ENCODE measurements around the gene LIM2. TPM values are rescaled to one million over a fixed set of nuclear protein-coding genes. Genes with fewer than 3 reads are reported as not detected.

The LIM2 gene
- total RNA-seq, 1 donor from 2014 or later, result not detected

DNA sequence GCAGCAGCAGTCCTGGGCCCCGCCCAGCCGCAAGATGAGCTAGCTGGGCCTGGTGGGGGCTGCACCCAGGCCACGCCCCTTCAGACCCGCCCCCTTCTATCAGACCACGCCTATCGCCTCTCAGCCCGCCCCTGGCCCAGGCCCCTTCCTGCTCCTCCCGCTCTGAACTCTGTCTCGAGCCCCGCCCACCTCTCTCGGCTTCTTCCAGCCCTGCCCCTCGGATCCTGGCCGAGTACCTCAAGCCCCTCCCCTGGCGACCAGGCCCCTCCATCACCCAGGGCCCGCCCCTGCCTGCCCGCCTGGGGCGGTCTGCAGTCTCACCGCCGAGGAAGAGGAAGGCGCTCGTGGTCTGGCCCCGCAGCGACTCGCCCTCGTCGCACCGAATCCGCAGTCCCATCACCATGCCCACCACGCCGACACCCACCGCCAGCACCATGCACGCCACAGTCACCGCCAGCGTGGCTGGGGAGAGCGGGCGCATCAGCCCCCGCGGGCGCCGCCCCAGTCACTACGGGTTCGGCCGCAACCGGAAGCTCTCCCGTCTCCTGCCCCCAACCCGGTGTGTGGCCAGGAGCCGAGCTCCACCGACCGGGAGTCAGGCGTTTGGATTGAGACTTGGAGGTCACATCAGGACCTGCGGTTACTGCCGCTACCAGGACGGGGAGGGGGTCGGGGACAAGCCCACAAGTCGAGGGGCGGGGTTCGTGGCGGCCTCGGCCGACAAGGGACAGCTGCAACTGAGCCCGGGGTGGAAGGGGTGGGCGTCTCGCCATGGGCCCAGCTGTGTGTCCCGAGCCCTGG lies 20.0 kb downstream of the LIM2 start:
- no peaks in the 10 kb centered on the region for H3K9me3 Mint-ChIP-seq
- H3K4me3 Mint-ChIP-seq, result peak overlapping the region; percentile 98
- intact Hi-C loops (cut with micrococcal nuclease), result loop anchor here (1.0 to 5.0 kb wide), 9 partner anchors 8 to 1039 kb away; partner anchors contain the start of genes CTU1 and KCNC3

DNA sequence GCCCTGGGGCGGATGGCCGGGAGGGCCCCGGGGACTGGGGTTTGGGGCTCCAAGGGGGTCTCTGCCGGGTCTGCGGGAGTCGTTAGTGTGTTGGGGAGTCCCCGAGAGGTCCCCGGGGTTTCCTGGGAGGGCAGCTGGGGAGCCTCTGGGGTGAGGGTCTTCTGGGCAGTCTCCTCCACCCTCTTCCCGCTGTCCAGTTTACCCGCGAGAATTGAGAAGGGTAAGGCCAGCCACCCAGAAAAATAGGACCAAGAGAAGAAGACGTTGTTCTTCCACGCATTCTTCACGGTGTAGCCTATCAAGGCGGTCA lies 20.6 kb downstream of the LIM2 start:
- Mint-ChIP-seq H3K4me3 (peak overlapping the region; percentile 98), H3K36me3 (ENCODE audit: low read depth) (peaks cover 32% of the 10 kb centered on the region), H3K27me3 (ENCODE audit: insufficient read depth) (no peaks in the 10 kb centered on the region), H3K9me3 (no peaks in the 10 kb centered on the region), H3K27ac (peak overlapping the region; percentile 96), H3K4me1 (ENCODE audit: low read depth) (peaks cover 68% of the 10 kb centered on the region)
- intact Hi-C loops (cut with micrococcal nuclease), result loop anchor here (1.0 to 5.0 kb wide), 9 partner anchors 8 to 1038 kb away; partner anchors contain the start of genes CTU1 and KCNC3
- no peak for DNase-seq (ENCODE audit: low spot score)

More for the DNA sequence above, 20.0 kb downstream of the LIM2 start:
- peak; percentile 95 for DNase-seq (ENCODE audit: low spot score)
- no peaks in the 10 kb centered on the region for H3K27me3 Mint-ChIP-seq (ENCODE audit: insufficient read depth)
- peaks cover 68% of the 10 kb centered on the region for H3K4me1 Mint-ChIP-seq (ENCODE audit: low read depth)
- H3K27ac Mint-ChIP-seq, result peak overlapping the region; percentile 96
- peaks cover 29% of the 10 kb centered on the region for H3K36me3 Mint-ChIP-seq (ENCODE audit: low read depth)

DNA sequence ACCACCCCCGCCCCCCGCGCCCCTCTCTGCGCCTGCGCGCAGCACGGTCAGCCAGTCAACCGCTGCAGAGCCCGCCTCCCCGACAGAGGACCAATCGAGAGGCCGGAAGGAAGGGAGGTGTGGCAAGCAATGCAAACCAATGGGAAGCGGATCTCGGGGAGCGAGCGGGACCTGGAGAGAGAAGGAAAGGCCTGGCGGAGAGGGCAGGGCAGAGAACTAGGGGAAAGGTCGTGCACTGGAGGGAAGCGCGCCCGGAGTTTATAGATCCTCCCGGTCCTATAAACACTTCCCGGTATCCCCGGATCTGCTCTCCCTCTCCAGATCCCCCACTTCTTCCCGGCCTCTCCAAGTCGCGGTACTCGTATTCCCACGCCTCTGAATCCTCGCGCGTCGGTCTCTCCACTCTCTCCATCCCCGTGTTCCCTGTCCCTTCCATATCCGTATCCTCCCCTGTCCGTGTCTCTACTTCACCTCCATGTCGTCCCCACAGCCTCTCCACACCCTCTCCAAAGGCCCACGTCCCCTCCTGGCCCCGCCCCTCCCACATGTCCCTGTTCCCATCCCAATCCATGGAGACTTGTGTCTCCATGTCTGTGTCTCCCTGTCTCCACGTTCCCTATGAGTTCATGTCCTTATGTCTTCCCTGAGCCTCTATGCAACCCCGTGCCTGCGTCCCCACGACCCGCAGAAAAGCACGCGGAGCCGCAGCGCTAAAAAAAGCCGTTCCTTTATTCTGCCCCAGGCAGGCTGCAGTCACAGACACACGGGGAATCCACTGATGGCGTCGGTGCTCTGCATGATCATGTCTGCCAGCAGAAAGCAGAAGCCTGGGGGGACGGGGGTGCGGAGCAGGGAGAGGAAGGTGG lies 21.2 kb downstream of the LIM2 start:
- Mint-ChIP-seq H3K4me3 (peak overlapping the region; percentile 98), H3K9me3 (no peaks in the 10 kb centered on the region), H3K27me3 (ENCODE audit: insufficient read depth) (no peaks in the 10 kb centered on the region), H3K36me3 (ENCODE audit: low read depth) (peaks cover 34% of the 10 kb centered on the region), H3K4me1 (ENCODE audit: low read depth) (peaks cover 66% of the 10 kb centered on the region), H3K27ac (peak overlapping the region; percentile 96)
- DNase-seq (ENCODE audit: low spot score), result peak; percentile 92
- intact Hi-C loops (cut with micrococcal nuclease), result loop anchor here (1.0 to 5.0 kb wide), 9 partner anchors 9 to 1038 kb away; partner anchors contain the start of genes CTU1 and KCNC3

DNA sequence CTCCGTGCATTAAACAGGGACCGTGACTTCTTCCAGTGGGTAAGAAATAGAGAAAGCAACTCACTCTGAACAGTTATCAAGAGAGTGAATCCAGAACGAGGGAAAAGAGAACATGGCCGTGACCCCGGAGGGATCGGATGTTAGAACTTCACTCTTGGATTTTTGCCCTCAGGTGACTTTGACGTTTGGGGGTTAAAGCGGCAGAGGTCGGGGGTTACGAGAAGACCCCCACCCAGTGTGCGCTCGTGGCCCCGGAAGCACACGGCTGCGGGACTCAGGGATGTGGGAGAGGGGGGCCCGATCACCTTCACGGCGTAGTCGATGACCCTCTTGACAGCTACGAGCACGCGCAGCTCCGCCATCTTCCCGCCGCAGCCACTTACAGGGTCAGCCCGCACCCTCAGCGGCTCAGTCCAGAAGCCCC lies 21.8 kb downstream of the LIM2 start, which contains the start of gene ETFB:
TSS of gene ETFB (minus strand) at position 424 of the 424 bp plus-strand sequence. CDS start at position 362, 62 bp downstream.
- H3K36me3 Mint-ChIP-seq (ENCODE audit: low read depth), result peaks cover 31% of the 10 kb centered on the region
- H3K4me1 Mint-ChIP-seq (ENCODE audit: low read depth), result peaks cover 60% of the 10 kb centered on the region
- no peak for DNase-seq (ENCODE audit: low spot score)
- intact Hi-C loops (cut with micrococcal nuclease), result loop anchor here (2.0 to 5.0 kb wide), 2 partner anchors 41 to 1037 kb away; partner anchors contain the start of gene KCNC3
- H3K27ac Mint-ChIP-seq, result peak within 1 kb of the TSS; percentile 96
- H3K27me3 Mint-ChIP-seq (ENCODE audit: insufficient read depth), result no peaks in the 10 kb centered on the region
- peak within 1 kb of the TSS; percentile 98 for H3K4me3 Mint-ChIP-seq
- no peaks in the 10 kb centered on the region for H3K9me3 Mint-ChIP-seq

DNA sequence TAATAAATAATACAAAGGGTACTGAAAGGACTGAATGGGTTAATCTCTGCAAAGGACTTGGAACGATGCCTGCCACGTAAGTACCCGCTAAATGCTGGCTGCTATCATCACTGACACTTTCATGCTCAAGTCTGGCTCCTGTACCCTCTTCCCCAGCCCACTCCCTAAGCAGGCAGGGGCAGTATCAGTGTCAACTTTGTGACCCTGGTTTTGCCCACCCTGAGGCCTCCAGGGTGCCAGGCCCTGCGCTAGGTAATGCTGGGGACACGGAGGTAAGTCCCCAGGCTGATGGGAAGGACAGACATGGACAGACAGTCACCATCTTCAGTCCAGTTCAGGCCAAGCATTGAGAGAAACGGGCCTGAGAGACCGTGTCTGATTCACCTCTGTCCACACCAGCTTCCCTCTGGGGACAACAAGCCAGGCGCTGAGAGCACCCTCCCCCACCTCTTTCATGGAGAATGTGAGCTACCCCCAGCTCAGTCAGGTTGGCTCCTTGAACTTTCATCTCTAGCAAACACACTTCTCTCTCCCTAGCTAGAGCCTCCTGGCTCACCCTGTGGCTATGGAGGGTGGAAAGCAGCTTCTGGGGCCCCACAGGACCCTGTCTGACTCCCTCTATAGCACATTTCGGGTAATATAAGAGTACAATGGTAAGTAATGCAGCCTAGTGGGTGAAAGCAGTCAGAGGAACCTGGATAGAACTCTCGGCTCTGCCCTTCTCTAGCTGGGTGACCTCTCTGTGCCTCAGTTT lies 22.4 kb downstream of the LIM2 start:
- DNase-seq (ENCODE audit: low spot score), result no peak
- intact Hi-C loops (cut with micrococcal nuclease), result loop anchor here (5.0 kb wide), 1 partner anchor 42 kb away; no protein-coding TSS in a partner anchor
- Mint-ChIP-seq H3K4me1 (ENCODE audit: low read depth) (peaks cover 54% of the 10 kb centered on the region), H3K9me3 (no peaks in the 10 kb centered on the region), H3K27me3 (ENCODE audit: insufficient read depth) (no peaks in the 10 kb centered on the region), H3K27ac (peak overlapping the region; percentile 96), H3K4me3 (peak overlapping the region; percentile 98), H3K36me3 (ENCODE audit: low read depth) (peaks cover 26% of the 10 kb centered on the region)

DNA sequence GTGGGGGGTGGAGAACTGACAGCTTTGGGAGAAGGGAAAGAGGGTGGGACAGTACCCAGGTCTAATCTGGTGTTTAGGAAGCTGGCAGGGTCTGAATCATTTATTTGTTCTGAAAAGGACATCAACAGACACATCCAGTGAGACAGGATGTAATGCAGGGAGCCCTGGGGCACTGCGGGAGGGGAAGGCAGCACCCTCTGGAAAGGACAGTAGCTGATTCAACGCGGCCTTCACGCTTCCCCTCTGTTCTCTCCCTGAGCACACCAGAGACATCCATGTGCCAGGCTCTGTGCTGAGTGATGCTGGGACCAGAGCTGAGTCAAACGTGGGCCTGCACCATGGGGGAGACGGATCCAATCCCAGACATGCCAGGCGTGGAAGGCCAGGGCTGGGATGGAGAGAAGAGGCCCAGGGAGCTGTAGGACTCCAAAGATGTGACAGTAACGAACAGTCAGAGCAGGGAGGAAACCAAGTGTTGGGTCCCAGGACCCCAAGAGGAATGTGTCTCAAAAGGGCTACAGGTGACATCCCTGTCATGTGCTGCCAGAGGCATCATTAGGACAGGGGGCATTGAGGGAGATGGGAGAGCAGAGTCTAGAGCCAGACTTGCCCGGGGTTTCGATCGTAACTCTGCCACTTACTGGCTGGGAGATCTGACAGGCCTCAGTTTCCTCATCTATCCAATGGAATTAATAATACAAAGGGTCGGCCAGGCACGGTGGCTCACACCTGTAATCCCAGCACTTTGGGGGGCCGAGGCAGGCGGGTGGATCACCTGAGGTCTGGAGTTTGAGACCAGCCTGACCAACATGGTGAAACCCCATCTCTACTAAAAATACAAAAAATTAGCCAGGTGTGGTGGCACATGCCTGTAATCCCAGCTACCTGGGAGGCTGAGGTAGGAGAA lies 23.3 kb downstream of the LIM2 start:
- H3K4me3 Mint-ChIP-seq, result peak overlapping the region; percentile 75
- H3K27ac Mint-ChIP-seq, result peak overlapping the region; percentile 76
- peaks cover 23% of the 10 kb centered on the region for H3K36me3 Mint-ChIP-seq (ENCODE audit: low read depth)
- no peak for DNase-seq (ENCODE audit: low spot score)
- intact Hi-C loops (cut with micrococcal nuclease), result loop anchor here (5.0 kb wide), 1 partner anchor 43 kb away; no protein-coding TSS in a partner anchor
- no peaks in the 10 kb centered on the region for H3K9me3 Mint-ChIP-seq
- no peaks in the 10 kb centered on the region for H3K27me3 Mint-ChIP-seq (ENCODE audit: insufficient read depth)
- peaks cover 52% of the 10 kb centered on the region for H3K4me1 Mint-ChIP-seq (ENCODE audit: low read depth)

DNA sequence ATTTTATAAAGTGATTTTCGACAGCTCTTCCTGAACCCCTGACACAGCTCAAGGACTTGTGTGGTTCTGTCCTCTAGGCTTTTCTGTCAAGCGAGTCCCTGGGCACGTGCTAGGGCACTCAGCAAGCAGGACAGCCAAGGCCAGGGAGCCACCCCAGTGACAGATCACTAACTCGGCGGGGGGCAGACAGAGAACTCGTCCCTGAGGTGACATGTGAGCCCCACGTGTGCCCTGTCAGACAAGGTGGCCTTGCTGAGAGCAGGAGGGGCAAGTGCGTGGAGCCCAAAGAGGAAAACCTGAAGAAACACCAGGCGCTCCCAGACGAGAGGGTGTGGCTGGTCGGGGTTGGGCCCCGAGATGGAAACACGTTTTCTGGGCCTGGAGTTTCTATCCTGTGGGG lies 26.5 kb downstream of the LIM2 start:
- no peak for DNase-seq (ENCODE audit: low spot score)
- no peak overlapping the region for H3K4me3 Mint-ChIP-seq
- peaks cover 52% of the 10 kb centered on the region for H3K4me1 Mint-ChIP-seq (ENCODE audit: low read depth)
- H3K36me3 Mint-ChIP-seq (ENCODE audit: low read depth), result peaks cover 25% of the 10 kb centered on the region
- intact Hi-C loops (cut with micrococcal nuclease), result no loop called here
- H3K9me3 Mint-ChIP-seq, result no peaks in the 10 kb centered on the region
- no peaks in the 10 kb centered on the region for H3K27me3 Mint-ChIP-seq (ENCODE audit: insufficient read depth)
- H3K27ac Mint-ChIP-seq, result no peak overlapping the region

DNA sequence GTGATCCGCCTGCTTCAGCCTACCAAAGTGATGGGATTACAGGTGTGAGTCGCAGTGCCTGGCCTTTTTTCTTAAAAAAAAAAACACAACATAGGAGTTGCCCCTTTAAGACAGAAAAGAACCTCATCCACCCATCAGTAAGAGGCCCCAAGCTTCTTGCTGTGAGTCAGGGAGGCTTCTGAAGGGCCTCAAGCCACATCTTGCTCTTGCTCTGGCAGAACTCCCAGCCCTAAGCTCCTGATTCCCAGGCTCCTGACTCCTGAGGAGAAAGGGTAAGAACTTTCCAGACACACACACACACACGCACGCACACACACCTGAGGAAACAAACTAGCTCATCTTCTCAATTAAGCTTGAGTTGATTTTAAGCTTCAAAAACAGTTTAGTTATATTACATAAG lies 28.5 kb downstream of the LIM2 start:
- Mint-ChIP-seq H3K4me3 (no peak overlapping the region), H3K36me3 (ENCODE audit: low read depth) (peaks cover 29% of the 10 kb centered on the region), H3K27ac (peak overlapping the region; percentile 52), H3K4me1 (ENCODE audit: low read depth) (peaks cover 53% of the 10 kb centered on the region), H3K9me3 (no peaks in the 10 kb centered on the region), H3K27me3 (ENCODE audit: insufficient read depth) (no peaks in the 10 kb centered on the region)
- no peak for DNase-seq (ENCODE audit: low spot score)
- intact Hi-C loops (cut with micrococcal nuclease), result no loop called here

DNA sequence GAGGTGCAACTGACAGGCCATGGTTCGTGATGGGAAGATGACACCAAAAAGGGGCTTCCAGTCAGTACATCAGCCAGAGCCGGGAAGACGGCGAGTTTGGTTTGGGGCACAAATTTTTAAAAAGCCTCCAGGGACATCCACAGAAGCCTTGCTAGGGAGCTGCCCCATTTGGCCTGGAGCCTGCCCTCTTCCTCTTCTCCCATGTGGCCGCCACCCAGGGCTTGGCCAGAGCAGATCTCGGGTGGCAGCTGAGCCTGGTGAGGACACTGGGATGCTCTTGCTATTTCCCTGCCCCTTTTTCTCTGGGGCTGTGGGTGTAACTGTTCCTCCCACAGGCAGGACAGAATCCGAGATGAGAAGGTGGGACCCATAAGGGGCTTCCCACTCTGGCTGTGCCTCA lies 29.8 kb downstream of the LIM2 start:
- intact Hi-C loops (cut with micrococcal nuclease), result no loop called here
- DNase-seq (ENCODE audit: low spot score), result no peak
- H3K36me3 Mint-ChIP-seq (ENCODE audit: low read depth), result peaks cover 21% of the 10 kb centered on the region
- peaks cover 40% of the 10 kb centered on the region for H3K4me1 Mint-ChIP-seq (ENCODE audit: low read depth)
- no peak overlapping the region for H3K4me3 Mint-ChIP-seq
- H3K27me3 Mint-ChIP-seq (ENCODE audit: insufficient read depth), result no peaks in the 10 kb centered on the region
- no peaks in the 10 kb centered on the region for H3K9me3 Mint-ChIP-seq
- peak overlapping the region; percentile 34 for H3K27ac Mint-ChIP-seq

DNA sequence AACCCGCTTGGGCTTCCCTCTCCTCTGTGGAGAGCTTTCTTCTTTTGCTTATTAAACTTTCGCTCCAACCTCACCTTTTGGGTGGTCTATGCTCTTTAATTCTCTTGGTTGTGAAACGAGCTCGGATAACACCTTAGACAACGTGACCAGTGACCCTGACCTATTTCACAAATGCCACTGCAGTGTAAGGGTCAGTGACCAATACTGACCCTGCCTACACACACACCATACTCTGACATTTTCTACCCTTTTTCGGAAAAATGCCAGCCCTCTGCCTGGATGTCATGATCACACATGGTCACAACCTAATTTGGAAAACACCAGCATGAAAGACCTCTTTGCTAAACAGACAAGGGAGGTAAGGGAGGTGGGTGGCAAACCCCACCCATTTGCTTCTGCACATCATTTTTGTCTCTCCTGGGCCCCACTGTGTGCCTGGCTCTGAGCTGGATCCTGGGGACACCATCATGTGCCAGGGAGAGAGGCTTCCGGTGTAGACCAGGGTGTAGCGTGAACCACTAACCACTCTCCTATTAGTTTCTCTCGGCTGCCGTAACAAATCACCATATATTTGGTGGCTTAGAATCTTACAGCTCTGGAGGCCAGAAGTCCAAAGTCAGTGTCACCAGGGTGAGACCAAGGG lies 31.5 kb downstream of the LIM2 start:
- Mint-ChIP-seq H3K27ac (peak overlapping the region; percentile 12), H3K9me3 (no peaks in the 10 kb centered on the region), H3K27me3 (ENCODE audit: insufficient read depth) (no peaks in the 10 kb centered on the region), H3K36me3 (ENCODE audit: low read depth) (peaks cover 26% of the 10 kb centered on the region), H3K4me3 (no peak overlapping the region), H3K4me1 (ENCODE audit: low read depth) (peaks cover 28% of the 10 kb centered on the region)
- intact Hi-C loops (cut with micrococcal nuclease), result no loop called here
- DNase-seq (ENCODE audit: low spot score), result no peak

DNA sequence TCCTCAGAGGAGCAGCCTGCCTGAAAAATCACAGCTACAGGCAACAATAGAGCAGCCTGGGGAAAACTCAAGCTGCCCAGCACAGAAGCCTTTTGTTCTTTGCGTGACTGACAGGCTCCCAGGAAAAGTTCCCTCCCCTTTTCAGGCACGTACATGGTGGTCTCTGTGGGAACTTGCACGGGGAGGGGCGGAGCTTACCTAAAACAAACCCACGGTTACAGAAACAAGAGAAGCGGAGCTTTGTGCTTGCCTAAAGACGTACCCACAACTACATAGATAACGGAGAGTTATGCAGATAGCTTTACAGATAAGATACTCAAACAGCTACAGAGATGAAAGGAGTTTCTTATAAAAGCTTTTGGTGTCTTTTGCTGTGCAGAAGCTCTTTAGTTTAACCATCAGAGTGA lies 33.0 kb downstream of the LIM2 start:
- Mint-ChIP-seq H3K4me3 (no peak overlapping the region), H3K36me3 (ENCODE audit: low read depth) (peaks cover 35% of the 10 kb centered on the region), H3K9me3 (no peaks in the 10 kb centered on the region), H3K4me1 (ENCODE audit: low read depth) (peaks cover 28% of the 10 kb centered on the region), H3K27me3 (ENCODE audit: insufficient read depth) (no peaks in the 10 kb centered on the region), H3K27ac (peak overlapping the region; percentile 80)
- intact Hi-C loops (cut with micrococcal nuclease), result no loop called here
- no peak for DNase-seq (ENCODE audit: low spot score)
